Measurements from ENCODE around the gene RPS6KA4. TPM values are rescaled to one million over a fixed set of nuclear protein-coding genes. Genes with fewer than 3 reads are reported as not detected.

The RPS6KA4 gene
- polyA plus RNA-seq, 4 donors, result 10.5 to 15.4 (median 11.5) TPM

- DNase-seq (ENCODE audit: low read depth in 4 of 4, low spot score in 3 of 4), result no peak
Measured at GRCh38 chr11:64384028-64384737, 25.2 kb downstream of the RPS6KA4 start.

- DNase-seq (ENCODE audit: low read depth in 4 of 4, low spot score in 3 of 4), result no peak
Measured at GRCh38 chr11:64384981-64385944, 26.3 kb downstream of the RPS6KA4 start.

GRCh38 chr11:64385945-64386704, 27.2 kb downstream of the RPS6KA4 start:
- DNase-seq (ENCODE audit: low read depth in 4 of 4, low spot score in 3 of 4), result no peak

- no peak for DNase-seq (ENCODE audit: low read depth in 4 of 4, low spot score in 3 of 4)
Measured at GRCh38 chr11:64387916-64388315, 29.0 kb downstream of the RPS6KA4 start.

GRCh38 chr11:64388894-64389293, 29.9 kb downstream of the RPS6KA4 start:
- DNase-seq (ENCODE audit: low read depth in 4 of 4, low spot score in 3 of 4), result no peak

- no peak for DNase-seq (ENCODE audit: low read depth in 4 of 4, low spot score in 3 of 4)
Measured at GRCh38 chr11:64389851-64390250, 30.9 kb downstream of the RPS6KA4 start.

GRCh38 chr11:64390558-64390957, 31.6 kb downstream of the RPS6KA4 start:
- no peak for DNase-seq (ENCODE audit: low read depth in 4 of 4, low spot score in 3 of 4)

- no peak for DNase-seq (ENCODE audit: low read depth in 4 of 4, low spot score in 3 of 4)
Measured at GRCh38 chr11:64391839-64392238, 32.9 kb downstream of the RPS6KA4 start.

- DNase-seq (ENCODE audit: low read depth in 4 of 4, low spot score in 3 of 4), result no peak
Measured at GRCh38 chr11:64395545-64396078, 36.6 kb downstream of the RPS6KA4 start.

- DNase-seq (ENCODE audit: low read depth in 4 of 4, low spot score in 3 of 4), result no peak
Measured at GRCh38 chr11:64396079-64396591, 37.2 kb downstream of the RPS6KA4 start.

- DNase-seq (ENCODE audit: low read depth in 4 of 4, low spot score in 3 of 4), result no peak
Measured at GRCh38 chr11:64400102-64400501, 41.1 kb downstream of the RPS6KA4 start.

GRCh38 chr11:64400667-64401066, 41.7 kb downstream of the RPS6KA4 start:
- no peak for DNase-seq (ENCODE audit: low read depth in 4 of 4, low spot score in 3 of 4)

- no peak for DNase-seq (ENCODE audit: low read depth in 4 of 4, low spot score in 3 of 4)
Measured at GRCh38 chr11:64401775-64402174, 42.8 kb downstream of the RPS6KA4 start.

GRCh38 chr11:64403106-64403505, 44.1 kb downstream of the RPS6KA4 start:
- DNase-seq (ENCODE audit: low read depth in 4 of 4, low spot score in 3 of 4), result no peak

- DNase-seq (ENCODE audit: low read depth in 4 of 4, low spot score in 3 of 4), result no peak
Measured at GRCh38 chr11:64406221-64406946, 47.4 kb downstream of the RPS6KA4 start.

- DNase-seq (ENCODE audit: low read depth in 4 of 4, low spot score in 3 of 4), result no peak
Measured at GRCh38 chr11:64407221-64407620, 48.3 kb downstream of the RPS6KA4 start.

GRCh38 chr11:64407630-64408029, 48.7 kb downstream of the RPS6KA4 start:
- no peak for DNase-seq (ENCODE audit: low read depth in 4 of 4, low spot score in 3 of 4)

GRCh38 chr11:64409278-64409677, 50.3 kb downstream of the RPS6KA4 start:
- no peak for DNase-seq (ENCODE audit: low read depth in 4 of 4, low spot score in 3 of 4)

- peak in 2 of 4 donors; percentile 56 to 57 for DNase-seq (ENCODE audit: low read depth in 4 of 4, low spot score in 3 of 4)
Measured at GRCh38 chr11:64409707-64410403, 50.9 kb downstream of the RPS6KA4 start.

Data from right renal pelvis (tissue), 4 donors.